Effector memory CD8-positive, alpha-beta T cell (primary cell): ENCODE results near the gene IL19.

Experiments used
- ATAC-seq: fragments of 150-1000 bp; cut with Tn5 transposase; replicated peaks from 2 replicates; pipeline ENCODE4 v1.10.0; 2021; ENCODE audit warnings: mild to moderate bottlenecking, moderate library complexity
- DNase-seq, 3 experiments: peaks; one replicate each; pipeline ENCODE4 v3.0.0; 2021
- H3K27ac Mint-ChIP-seq, 2 donors: one replicate each; pipeline ENCODE4 v1.8.0; 2022; ENCODE audit warnings: mild to moderate bottlenecking in 2 of 2, mixed read lengths in 2 of 2, moderate library complexity in 2 of 2
- H3K27me3 Mint-ChIP-seq, 2 donors: one replicate each; pipeline ENCODE4 v1.8.0; 2022; ENCODE audit warnings: mixed read lengths in 2 of 2
- H3K36me3 Mint-ChIP-seq: one replicate; pipeline ENCODE4 v1.8.0; 2022; ENCODE audit warnings: mild to moderate bottlenecking, moderate library complexity, mixed read lengths; ENCODE audit not compliant: insufficient read depth
- H3K4me1 Mint-ChIP-seq, 2 donors: one replicate each; pipeline ENCODE4 v1.8.0; 2022; ENCODE audit warnings: low read depth in 2 of 2, mixed read lengths in 2 of 2
- H3K4me3 Mint-ChIP-seq, 2 donors: one replicate each; pipeline ENCODE4 v1.8.0; 2022; ENCODE audit warnings: mild to moderate bottlenecking in 2 of 2, mixed read lengths in 2 of 2, moderate library complexity in 2 of 2
- H3K9me3 Mint-ChIP-seq, 2 donors: one replicate each; pipeline ENCODE4 v1.8.0; 2022; ENCODE audit warnings: mixed read lengths in 2 of 2

The IL19 gene

DNA sequence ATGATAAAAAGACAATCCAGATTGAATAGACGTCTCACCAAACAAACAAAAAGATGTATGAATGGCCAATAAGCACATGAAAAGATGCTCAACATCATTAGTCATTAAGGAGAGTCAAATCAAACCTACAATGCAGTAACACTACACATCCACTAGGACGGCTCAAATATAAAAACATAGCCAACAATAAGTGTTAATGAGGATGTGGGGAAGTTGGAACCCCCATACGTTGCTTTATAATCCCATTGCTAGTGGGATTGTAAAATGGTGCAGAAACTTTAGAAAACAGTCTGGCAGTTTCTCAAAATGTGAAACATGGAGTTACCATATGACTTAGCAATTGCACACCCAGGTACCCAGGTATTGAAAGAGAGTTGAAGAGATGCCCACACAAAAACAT is 112.0 kb downstream of the IL19 start:
- H3K36me3 Mint-ChIP-seq: no peaks in the 10 kb centered on the region
- H3K9me3 Mint-ChIP-seq: peaks cover 0 to 4% of the 10 kb centered on the region in 2 donors
- peaks cover 0 to 4% of the 10 kb centered on the region in 2 donors for H3K4me1 Mint-ChIP-seq
- DNase-seq (no peak), ATAC-seq (no peak)
- peaks cover 0 to 25% of the 10 kb centered on the region in 2 donors for H3K27me3 Mint-ChIP-seq
- no peak overlapping the region for H3K4me3 Mint-ChIP-seq
- H3K27ac Mint-ChIP-seq: no peak overlapping the region

DNA sequence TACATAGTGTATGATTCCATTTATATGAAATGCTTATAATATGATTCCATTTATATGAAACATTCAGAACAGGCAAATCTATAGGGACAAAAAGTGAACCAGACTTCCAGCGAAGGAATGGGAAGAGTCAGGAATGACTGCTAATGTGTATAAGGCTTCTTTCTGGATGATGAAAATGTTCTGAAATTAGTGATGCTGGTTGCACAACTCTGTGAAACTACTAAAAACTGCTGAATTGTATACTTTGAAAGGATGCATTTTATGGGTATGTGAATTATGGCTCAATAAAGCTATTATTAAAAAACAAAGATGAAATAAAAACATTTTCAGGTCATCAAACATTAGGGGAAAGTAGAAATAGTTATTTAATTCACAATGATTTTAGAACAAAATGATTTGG is 112.6 kb downstream of the IL19 start:
- Mint-ChIP-seq H3K4me3 (no peak overlapping the region), H3K27me3 (peaks cover 0 to 25% of the 10 kb centered on the region in 2 donors), H3K4me1 (peaks cover 0 to 4% of the 10 kb centered on the region in 2 donors), H3K9me3 (peaks cover 0 to 4% of the 10 kb centered on the region in 2 donors), H3K36me3 (no peaks in the 10 kb centered on the region), H3K27ac (no peak overlapping the region)
- DNase-seq (no peak), ATAC-seq (no peak)

DNA sequence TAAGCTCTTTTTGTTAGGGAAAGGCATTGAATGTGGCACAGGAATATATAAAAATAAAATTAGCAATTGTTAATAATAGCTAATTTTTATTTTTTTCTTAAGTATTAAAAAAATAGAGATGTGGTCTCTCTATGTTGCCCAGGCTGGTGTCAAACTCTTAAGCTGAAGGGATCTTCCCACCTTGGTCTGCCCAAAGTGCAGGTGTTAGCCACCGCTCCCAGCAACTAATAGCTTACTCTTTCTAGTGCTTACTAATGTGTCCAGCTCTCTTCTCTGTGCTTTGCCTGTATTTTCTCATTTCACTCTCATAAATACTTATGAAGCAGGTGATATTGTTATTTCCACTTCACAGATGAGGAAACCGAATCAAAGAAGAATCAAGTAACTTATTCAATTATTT is 113.3 kb downstream of the IL19 start:
- ATAC-seq: peak; percentile 71
- Mint-ChIP-seq H3K4me3 (no peak overlapping the region), H3K36me3 (no peaks in the 10 kb centered on the region), H3K4me1 (peaks cover 0 to 4% of the 10 kb centered on the region in 2 donors), H3K9me3 (no peaks in the 10 kb centered on the region), H3K27ac (no peak overlapping the region), H3K27me3 (peaks cover 0 to 25% of the 10 kb centered on the region in 2 donors)
- DNase-seq: no peak

DNA sequence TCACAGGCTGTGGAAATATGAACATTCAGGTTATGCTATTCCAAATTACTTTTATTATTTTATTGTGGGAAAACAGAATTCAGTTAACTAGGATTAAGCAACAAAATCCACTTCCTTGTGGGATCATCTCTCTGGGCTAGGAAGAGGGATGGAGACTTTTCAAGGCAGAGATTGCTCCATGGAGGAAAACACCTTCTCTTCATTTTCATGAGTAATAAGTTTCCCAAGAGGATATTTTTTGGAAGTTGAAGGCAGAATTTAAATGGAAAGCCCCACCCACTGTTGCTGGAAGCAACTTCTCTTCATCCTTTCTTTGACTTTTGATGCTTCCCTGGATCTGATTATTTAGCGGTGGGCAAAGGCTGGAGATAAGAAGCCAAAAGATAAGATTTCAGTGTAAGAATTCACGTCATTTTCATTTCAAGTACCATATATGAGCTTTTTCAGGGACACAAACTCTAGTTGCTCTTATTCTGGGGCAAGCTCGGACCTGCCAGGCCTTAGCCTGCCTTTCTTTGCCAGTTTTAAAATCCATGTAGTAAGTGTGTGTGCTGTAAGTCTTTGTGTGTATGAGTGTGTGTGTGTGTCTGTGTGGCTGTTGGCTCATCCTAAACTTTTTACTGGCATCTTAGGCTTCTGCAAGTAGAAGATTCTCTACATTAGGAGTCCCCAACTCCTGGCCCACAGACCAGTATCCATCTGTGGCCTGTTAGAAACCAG is 114.9 kb downstream of the IL19 start:
- H3K27me3 Mint-ChIP-seq: peaks cover 0 to 31% of the 10 kb centered on the region in 2 donors
- ATAC-seq (no peak), DNase-seq (no peak)
- no peak overlapping the region for H3K4me3 Mint-ChIP-seq
- H3K27ac Mint-ChIP-seq: no peak overlapping the region
- no peaks in the 10 kb centered on the region for H3K9me3 Mint-ChIP-seq
- H3K36me3 Mint-ChIP-seq: no peaks in the 10 kb centered on the region
- peaks cover 0 to 4% of the 10 kb centered on the region in 2 donors for H3K4me1 Mint-ChIP-seq

DNA sequence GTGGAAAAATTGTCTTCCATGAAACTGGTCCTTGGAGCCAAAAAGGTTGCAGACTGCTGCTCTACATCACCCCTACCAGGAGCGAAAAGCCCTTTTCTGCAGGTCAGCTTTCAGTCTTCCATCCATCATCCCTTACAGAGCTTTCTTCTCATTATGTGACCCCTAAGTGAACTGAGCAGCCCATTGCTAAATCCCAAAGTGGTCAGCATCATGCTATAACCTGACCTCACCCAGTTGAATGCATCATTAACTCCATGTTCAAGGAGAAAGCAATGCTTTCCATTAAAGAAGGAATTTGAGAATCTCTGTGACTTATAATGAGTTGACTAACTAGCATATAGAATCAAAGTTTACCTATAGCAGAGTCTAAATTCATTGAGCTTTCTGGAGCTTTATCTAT is 116.3 kb downstream of the IL19 start:
- peaks cover 3 to 4% of the 10 kb centered on the region in 2 donors for H3K4me1 Mint-ChIP-seq
- no peaks in the 10 kb centered on the region for H3K36me3 Mint-ChIP-seq
- peaks cover 9 to 44% of the 10 kb centered on the region in 2 donors for H3K27me3 Mint-ChIP-seq
- H3K4me3 Mint-ChIP-seq: no peak overlapping the region
- no peaks in the 10 kb centered on the region for H3K9me3 Mint-ChIP-seq
- H3K27ac Mint-ChIP-seq: no peak overlapping the region
- no peak for ATAC-seq
- DNase-seq: no peak

DNA sequence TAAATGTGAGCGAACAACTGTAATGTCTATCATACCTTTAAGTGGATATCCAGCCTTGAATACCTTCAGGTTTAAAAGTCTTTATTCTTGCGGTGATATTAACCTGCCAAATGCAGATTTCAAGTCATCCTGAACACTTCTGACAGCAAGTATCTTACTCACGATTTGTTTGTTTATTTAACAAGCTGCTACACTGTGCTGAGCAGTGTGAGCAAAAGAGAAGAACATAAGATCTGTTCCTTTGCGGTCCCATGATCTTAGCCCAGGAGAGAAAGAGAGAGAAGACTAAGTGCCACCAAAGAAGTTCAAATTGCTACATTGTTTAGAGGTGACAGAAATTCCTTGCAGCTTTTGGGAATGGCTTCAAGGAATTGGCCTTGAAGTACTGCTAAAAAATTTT is 117.1 kb downstream of the IL19 start:
- peaks cover 3 to 4% of the 10 kb centered on the region in 2 donors for H3K4me1 Mint-ChIP-seq
- no peaks in the 10 kb centered on the region for H3K36me3 Mint-ChIP-seq
- H3K27ac Mint-ChIP-seq: no peak overlapping the region
- no peak overlapping the region for H3K4me3 Mint-ChIP-seq
- ATAC-seq (no peak), DNase-seq (no peak)
- H3K9me3 Mint-ChIP-seq: no peaks in the 10 kb centered on the region
- peaks cover 10 to 42% of the 10 kb centered on the region in 2 donors for H3K27me3 Mint-ChIP-seq

DNA sequence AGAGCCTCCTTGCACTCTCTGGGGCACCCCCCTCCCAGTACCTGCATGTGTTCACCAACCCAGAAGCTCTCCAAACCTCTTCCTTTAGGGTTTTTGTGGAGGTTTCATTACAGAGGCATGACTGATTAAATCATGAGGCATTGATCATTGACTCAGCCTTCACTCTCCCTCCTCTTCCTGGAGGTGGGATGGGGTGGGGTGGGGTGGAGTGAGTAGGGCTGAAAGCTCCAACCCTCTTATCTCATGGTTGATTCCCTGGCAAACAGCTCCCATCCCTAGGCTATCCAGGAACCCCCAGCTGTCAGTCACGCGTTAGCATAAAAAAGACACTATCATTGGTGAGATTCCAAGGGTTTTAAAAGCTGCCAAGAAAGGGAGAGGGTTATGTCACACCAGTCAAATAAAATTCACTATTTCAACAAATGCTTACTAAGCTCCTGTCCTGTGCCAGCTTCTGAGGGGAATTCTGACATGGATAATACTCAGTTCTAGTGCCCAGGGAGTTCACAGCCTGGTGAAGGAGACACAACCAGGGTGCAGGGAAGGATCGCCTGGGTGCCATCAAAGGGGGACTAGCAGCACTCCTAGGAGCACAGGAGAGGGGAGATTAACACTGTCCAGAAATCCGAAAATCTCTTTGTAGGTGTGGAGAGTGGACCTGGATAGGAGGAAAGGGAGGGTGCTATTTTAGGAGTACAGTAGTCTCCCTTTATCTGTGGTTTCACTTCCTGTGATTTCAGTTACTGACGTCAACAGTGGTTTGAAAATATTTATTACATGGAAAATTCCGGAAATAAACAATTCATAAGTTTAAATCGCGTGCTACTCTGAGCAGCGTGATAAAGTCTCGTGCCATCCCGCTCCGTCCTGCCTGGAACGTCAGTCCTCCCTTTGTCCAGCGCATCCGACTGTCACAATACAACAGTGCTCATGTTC is 119.8 kb downstream of the IL19 start:
- DNase-seq: no peak
- H3K27me3 Mint-ChIP-seq: peaks cover 18 to 53% of the 10 kb centered on the region in 2 donors
- H3K9me3 Mint-ChIP-seq: no peaks in the 10 kb centered on the region
- peak overlapping the region in 1 of 2 donors; percentile 12 for H3K27ac Mint-ChIP-seq
- H3K36me3 Mint-ChIP-seq: no peaks in the 10 kb centered on the region
- H3K4me3 Mint-ChIP-seq: no peak overlapping the region
- peaks cover 0 to 3% of the 10 kb centered on the region in 2 donors for H3K4me1 Mint-ChIP-seq
- no peak for ATAC-seq

DNA sequence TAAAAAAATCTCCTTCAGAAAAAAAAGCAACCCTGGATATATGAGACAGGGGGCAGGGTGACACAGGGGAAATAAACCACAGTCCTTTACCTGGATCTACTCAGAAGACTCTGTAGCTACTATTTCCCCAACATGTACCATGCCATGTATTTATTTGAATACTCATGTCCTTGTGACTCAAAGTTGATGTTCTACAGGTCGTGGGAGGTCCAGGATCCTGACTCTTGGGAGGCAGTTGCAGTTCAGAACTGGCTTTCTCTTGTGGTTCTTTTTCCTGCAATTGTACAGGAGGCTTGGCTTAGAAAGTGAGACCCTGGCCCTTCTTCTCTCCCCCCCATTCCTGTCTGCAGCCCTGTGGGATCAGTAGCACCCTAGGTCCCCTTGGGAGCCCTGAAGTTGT is 120.8 kb downstream of the IL19 start:
- Mint-ChIP-seq H3K4me3 (no peak overlapping the region), H3K4me1 (peaks cover 0 to 3% of the 10 kb centered on the region in 2 donors)
- ATAC-seq: no peak

More for the DNA sequence above, 120.8 kb downstream of the IL19 start:
- no peaks in the 10 kb centered on the region for H3K36me3 Mint-ChIP-seq
- H3K27ac Mint-ChIP-seq: no peak overlapping the region
- peaks cover 23 to 55% of the 10 kb centered on the region in 2 donors for H3K27me3 Mint-ChIP-seq
- no peaks in the 10 kb centered on the region for H3K9me3 Mint-ChIP-seq
- no peak for DNase-seq
